HEK293 (cell line): Measurements from ENCODE around the gene AMBRA1.

Experiments used
- BCL11A ChIP-seq: fragments of 450-650 bp; formaldehyde crosslinking; IDR thresholded peaks from 2 replicates; pipeline ENCODE4 v1.5.1; 2016; ENCODE audit warnings: low read depth, missing biosample characterization, missing genetic modification characterization
- CTCF ChIP-seq: fragments of 450-650 bp; formaldehyde crosslinking; IDR thresholded peaks from 2 replicates; pipeline ENCODE4 v1.5.1; 2016; ENCODE audit warnings: missing biosample characterization, missing genetic modification characterization
- KLF10 ChIP-seq: fragments of 450-650 bp; IDR thresholded peaks from 2 replicates; pipeline ENCODE4 v1.5.1; 2018; ENCODE audit warnings: missing biosample characterization, mild to moderate bottlenecking, missing genetic modification characterization

- TF ChIP-seq CTCF, result no peak
- no peak for TF ChIP-seq BCL11A
- no peak for TF ChIP-seq KLF10
These were observed 50.3 kb downstream of the AMBRA1 start for GRCh38 chr11:46543564-46543963.
